GM23338 (cell line): ENCODE results near the gene PPM1L. TPM values are rescaled to one million over a fixed set of nuclear protein-coding genes. Genes with fewer than 3 reads are reported as not detected.

ENCODE experiments used
- ATAC-seq: fragments of 200-7000 bp; cut with Tn5 transposase; 3 replicates; pipeline ENCODE4 v1.9.1; 2020
- DNase-seq: peaks from one replicate; pipeline ENCODE4 v3.0.0-alpha.2; 2015; ENCODE audit warnings: low spot score
- H2AFZ ChIP-seq: fragments of 200-600 bp; sonication (generic); 2 replicates; pipeline ENCODE4 v1.8.0; 2016; ENCODE audit warnings: antibody characterized with exemption, mild to moderate bottlenecking, moderate library complexity
- H3F3A ChIP-seq: fragments of 200-600 bp; sonication (generic); replicated peaks from 2 replicates; pipeline ENCODE4 v1.8.0; 2017; ENCODE audit warnings: antibody characterized with exemption, mixed run types, low read depth
- H3K27ac ChIP-seq: fragments of 200-600 bp; sonication (generic); 2 replicates; pipeline ENCODE4 v1.6.1; 2016; ENCODE audit warnings: low read depth
- H3K27me3 ChIP-seq: fragments of 200-600 bp; sonication (generic); 2 replicates; pipeline ENCODE4 v1.8.0; 2016; ENCODE audit warnings: mild to moderate bottlenecking, mixed run types, moderate library complexity; ENCODE audit not compliant: insufficient read depth
- H3K36me3 ChIP-seq: fragments of 200-600 bp; sonication (generic); 2 replicates; pipeline ENCODE4 v1.8.0; 2016; ENCODE audit warnings: mild to moderate bottlenecking; ENCODE audit not compliant: insufficient read depth
- H3K4me1 ChIP-seq: fragments of 200-600 bp; sonication (generic); 2 replicates; pipeline ENCODE4 v1.8.0; 2016; ENCODE audit warnings: mild to moderate bottlenecking, moderate library complexity; ENCODE audit not compliant: insufficient read depth
- H3K4me2 ChIP-seq: fragments of 200-600 bp; sonication (generic); 2 replicates; pipeline ENCODE4 v1.7.1; 2017; ENCODE audit warnings: mixed run types
- H3K4me3 ChIP-seq: fragments of 200-600 bp; sonication (generic); 2 replicates; pipeline ENCODE4 v1.6.1; 2016; ENCODE audit warnings: mixed run types
- H3K79me2 ChIP-seq: fragments of 200-600 bp; sonication (generic); replicated peaks from 2 replicates; pipeline ENCODE4 v1.8.0; 2017; ENCODE audit warnings: mild to moderate bottlenecking; ENCODE audit not compliant: insufficient read depth
- H3K9me2 ChIP-seq: fragments of 200-600 bp; sonication (generic); 2 replicates; pipeline ENCODE4 v1.8.0; 2017; ENCODE audit not compliant: insufficient read depth
- H4K20me1 ChIP-seq: fragments of 200-600 bp; sonication (generic); replicated peaks from 2 replicates; pipeline ENCODE4 v1.8.0; 2017; ENCODE audit warnings: mild to moderate bottlenecking; ENCODE audit not compliant: insufficient read depth
- H3K27ac Mint-ChIP-seq: 2 replicates; pipeline ENCODE4 v1.8.0; 2020; ENCODE audit warnings: inconsistent platforms, mild to moderate bottlenecking, moderate library complexity, mixed read lengths
- H3K27me3 Mint-ChIP-seq: 3 replicates; pipeline ENCODE4 v1.8.0; 2022; ENCODE audit warnings: low read depth, mild to moderate bottlenecking, moderate library complexity, mixed read lengths, inconsistent platforms; ENCODE audit not compliant: insufficient read depth, poor library complexity
- H3K36me3 Mint-ChIP-seq: 3 replicates; pipeline ENCODE4 v1.8.0; 2021; ENCODE audit warnings: low read depth, mild to moderate bottlenecking, inconsistent platforms, moderate library complexity, mixed read lengths
- H3K4me1 Mint-ChIP-seq: 3 replicates; pipeline ENCODE4 v1.8.0; 2020; ENCODE audit warnings: mild to moderate bottlenecking, inconsistent platforms, mixed read lengths
- H3K4me3 Mint-ChIP-seq: 3 replicates; pipeline ENCODE4 v1.8.0; 2021; ENCODE audit warnings: moderate library complexity, mild to moderate bottlenecking, inconsistent platforms, mixed read lengths
- H3K9me3 Mint-ChIP-seq: 3 replicates; pipeline ENCODE4 v1.8.0; 2020; ENCODE audit warnings: moderate library complexity, mild to moderate bottlenecking, inconsistent platforms, mixed read lengths
- CTCF ChIP-seq, 2 experiments: fragments of 200-600 bp in 1 of 2; sonication (generic) in 1 of 2; conservative IDR thresholded peaks; 2 replicates each; pipeline versions ENCODE4 v1.5.1 to v1.6.1; 2016 to 2017; ENCODE audit warnings: antibody characterized with exemption in 2 of 2, low read depth in 2 of 2, mild to moderate bottlenecking in 2 of 2, moderate library complexity in 1 of 2
- NANOG ChIP-seq: IDR thresholded peaks from 2 replicates; pipeline ENCODE4 v1.6.1; 2016; ENCODE audit warnings: antibody characterized with exemption, borderline replicate concordance
- STAT1 ChIP-seq: IDR thresholded peaks from one replicate; pipeline ENCODE4 v1.6.1; 2016; ENCODE audit warnings: antibody characterized with exemption; ENCODE audit not compliant: unreplicated experiment
- ZNF331 ChIP-seq: fragments of 250-450 bp; sonication (Bioruptor Pico); IDR thresholded peaks from 2 replicates; pipeline ENCODE4 v1.5.0; 2020; ENCODE audit warnings: low read depth, mild to moderate bottlenecking, moderate library complexity
- polyA plus RNA-seq: library from polyadenylated mRNA; unstranded; fragments of >200 nt; fragmentation: Nextera tagmentation; extraction: Ambion mirVana; gene quantifications from 2 replicates; pipeline ENCODE4 v1.2.1, GENCODE V29; 2016
- total RNA-seq: library from RNA; depleted of rRNA; stranded (reverse); fragments of >200 nt; shearing (Covaris generic); gene quantifications from 2 replicates; pipeline ENCODE4 v1.2.3, GENCODE V29; 2014
- TF ChIP-seq, protein P1 (sequence below): fragments of 250-450 bp; sonication (Bioruptor Pico); IDR thresholded peaks from 2 replicates; pipeline ENCODE4 v1.5.0; 2020; ENCODE audit warnings: mild to moderate bottlenecking, moderate library complexity

Gene PPM1L
- total and polyA plus RNA-seq, 2 experiments from 2014 or later, result 3.9 to 26.4 TPM

DNA sequence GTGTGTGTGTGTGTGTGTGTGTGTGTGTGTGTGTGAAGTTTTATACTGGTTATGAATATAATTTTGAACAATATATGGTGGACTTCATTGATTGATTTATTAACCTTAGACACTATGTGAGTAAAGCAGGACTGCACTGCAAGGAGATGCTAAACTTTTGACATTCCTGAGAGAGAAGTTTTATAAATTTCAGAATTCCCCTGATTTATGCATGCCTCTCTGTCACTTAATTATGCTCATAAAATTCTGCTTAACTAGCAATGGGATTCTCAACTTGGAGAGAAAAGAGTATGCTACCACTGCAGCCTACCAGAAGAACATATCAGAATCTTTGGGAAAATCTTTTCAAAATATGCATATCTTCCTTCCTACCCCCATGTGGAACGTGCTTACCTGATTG, 204.5 kb downstream of the PPM1L start:
- no peaks in the 10 kb centered on the region for H3K27me3 ChIP-seq
- ATAC-seq (no peak), DNase-seq (no peak)
- Mint-ChIP-seq H3K27me3 (peaks cover 2% of the 10 kb centered on the region), H3K4me1 (peaks cover 7% of the 10 kb centered on the region; the same call in 2 of the 3 replicates), H3K36me3 (no peaks in the 10 kb centered on the region), H3K4me3 (no peak overlapping the region), H3K9me3 (no peaks in the 10 kb centered on the region), H3K27ac (no peak overlapping the region)
- H3F3A ChIP-seq, result no peaks in the 10 kb centered on the region
- no peak overlapping the region for H2AFZ ChIP-seq
- H3K4me3 ChIP-seq, result no peak overlapping the region
- TF ChIP-seq, protein P1, sequence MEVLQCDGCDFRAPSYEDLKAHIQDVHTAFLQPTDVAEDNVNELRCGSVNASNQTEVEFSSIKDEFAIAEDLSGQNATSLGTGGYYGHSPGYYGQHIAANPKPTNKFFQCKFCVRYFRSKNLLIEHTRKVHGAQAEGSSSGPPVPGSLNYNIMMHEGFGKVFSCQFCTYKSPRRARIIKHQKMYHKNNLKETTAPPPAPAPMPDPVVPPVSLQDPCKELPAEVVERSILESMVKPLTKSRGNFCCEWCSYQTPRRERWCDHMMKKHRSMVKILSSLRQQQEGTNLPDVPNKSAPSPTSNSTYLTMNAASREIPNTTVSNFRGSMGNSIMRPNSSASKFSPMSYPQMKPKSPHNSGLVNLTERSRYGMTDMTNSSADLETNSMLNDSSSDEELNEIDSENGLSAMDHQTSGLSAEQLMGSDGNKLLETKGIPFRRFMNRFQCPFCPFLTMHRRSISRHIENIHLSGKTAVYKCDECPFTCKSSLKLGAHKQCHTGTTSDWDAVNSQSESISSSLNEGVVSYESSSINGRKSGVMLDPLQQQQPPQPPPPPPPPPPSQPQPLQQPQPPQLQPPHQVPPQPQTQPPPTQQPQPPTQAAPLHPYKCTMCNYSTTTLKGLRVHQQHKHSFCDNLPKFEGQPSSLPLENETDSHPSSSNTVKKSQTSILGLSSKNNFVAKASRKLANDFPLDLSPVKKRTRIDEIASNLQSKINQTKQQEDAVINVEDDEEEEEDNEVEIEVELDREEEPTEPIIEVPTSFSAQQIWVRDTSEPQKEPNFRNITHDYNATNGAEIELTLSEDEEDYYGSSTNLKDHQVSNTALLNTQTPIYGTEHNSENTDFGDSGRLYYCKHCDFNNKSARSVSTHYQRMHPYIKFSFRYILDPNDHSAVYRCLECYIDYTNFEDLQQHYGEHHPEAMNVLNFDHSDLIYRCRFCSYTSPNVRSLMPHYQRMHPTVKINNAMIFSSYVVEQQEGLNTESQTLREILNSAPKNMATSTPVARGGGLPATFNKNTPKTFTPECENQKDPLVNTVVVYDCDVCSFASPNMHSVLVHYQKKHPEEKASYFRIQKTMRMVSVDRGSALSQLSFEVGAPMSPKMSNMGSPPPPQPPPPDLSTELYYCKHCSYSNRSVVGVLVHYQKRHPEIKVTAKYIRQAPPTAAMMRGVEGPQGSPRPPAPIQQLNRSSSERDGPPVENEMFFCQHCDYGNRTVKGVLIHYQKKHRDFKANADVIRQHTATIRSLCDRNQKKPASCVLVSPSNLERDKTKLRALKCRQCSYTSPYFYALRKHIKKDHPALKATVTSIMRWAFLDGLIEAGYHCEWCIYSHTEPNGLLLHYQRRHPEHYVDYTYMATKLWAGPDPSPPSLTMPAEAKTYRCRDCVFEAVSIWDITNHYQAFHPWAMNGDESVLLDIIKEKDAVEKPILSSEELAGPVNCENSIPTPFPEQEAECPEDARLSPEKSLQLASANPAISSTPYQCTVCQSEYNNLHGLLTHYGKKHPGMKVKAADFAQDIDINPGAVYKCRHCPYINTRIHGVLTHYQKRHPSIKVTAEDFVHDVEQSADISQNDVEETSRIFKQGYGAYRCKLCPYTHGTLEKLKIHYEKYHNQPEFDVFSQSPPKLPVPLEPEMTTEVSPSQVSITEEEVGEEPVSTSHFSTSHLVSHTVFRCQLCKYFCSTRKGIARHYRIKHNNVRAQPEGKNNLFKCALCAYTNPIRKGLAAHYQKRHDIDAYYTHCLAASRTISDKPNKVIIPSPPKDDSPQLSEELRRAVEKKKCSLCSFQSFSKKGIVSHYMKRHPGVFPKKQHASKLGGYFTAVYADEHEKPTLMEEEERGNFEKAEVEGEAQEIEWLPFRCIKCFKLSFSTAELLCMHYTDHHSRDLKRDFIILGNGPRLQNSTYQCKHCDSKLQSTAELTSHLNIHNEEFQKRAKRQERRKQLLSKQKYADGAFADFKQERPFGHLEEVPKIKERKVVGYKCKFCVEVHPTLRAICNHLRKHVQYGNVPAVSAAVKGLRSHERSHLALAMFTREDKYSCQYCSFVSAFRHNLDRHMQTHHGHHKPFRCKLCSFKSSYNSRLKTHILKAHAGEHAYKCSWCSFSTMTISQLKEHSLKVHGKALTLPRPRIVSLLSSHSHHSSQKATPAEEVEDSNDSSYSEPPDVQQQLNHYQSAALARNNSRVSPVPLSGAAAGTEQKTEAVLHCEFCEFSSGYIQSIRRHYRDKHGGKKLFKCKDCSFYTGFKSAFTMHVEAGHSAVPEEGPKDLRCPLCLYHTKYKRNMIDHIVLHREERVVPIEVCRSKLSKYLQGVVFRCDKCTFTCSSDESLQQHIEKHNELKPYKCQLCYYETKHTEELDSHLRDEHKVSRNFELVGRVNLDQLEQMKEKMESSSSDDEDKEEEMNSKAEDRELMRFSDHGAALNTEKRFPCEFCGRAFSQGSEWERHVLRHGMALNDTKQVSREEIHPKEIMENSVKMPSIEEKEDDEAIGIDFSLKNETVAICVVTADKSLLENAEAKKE, result no peak
- no peaks in the 10 kb centered on the region for H3K9me2 ChIP-seq
- no peak overlapping the region for H3K4me2 ChIP-seq
- H4K20me1 ChIP-seq, result no peaks in the 10 kb centered on the region; the same call in 1 of the 2 replicates
- no peaks in the 10 kb centered on the region for H3K36me3 ChIP-seq
- no peaks in the 10 kb centered on the region for H3K4me1 ChIP-seq
- H3K79me2 ChIP-seq, result no peaks in the 10 kb centered on the region
- no peak overlapping the region for H3K27ac ChIP-seq

- Histone ChIP-seq H3F3A (no peaks in the 10 kb centered on the region), H3K4me3 (no peak overlapping the region), H4K20me1 (no peaks in the 10 kb centered on the region), H3K79me2 (no peaks in the 10 kb centered on the region), H3K9me2 (no peaks in the 10 kb centered on the region; the same call in 1 of the 2 replicates), H2AFZ (no peak overlapping the region), H3K27ac (no peak overlapping the region), H3K4me1 (peaks cover 5% of the 10 kb centered on the region), H3K27me3 (no peaks in the 10 kb centered on the region), H3K36me3 (no peaks in the 10 kb centered on the region), H3K4me2 (no peak overlapping the region)
- no peaks in the 10 kb centered on the region for H3K9me3 Mint-ChIP-seq
- H3K27ac Mint-ChIP-seq, result no peak overlapping the region
- ATAC-seq (no peak), DNase-seq (no peak)
- H3K4me3 Mint-ChIP-seq, result no peak overlapping the region
- peaks cover 12% of the 10 kb centered on the region for H3K4me1 Mint-ChIP-seq
- peaks cover 4% of the 10 kb centered on the region; the same call in 2 of the 3 replicates for H3K36me3 Mint-ChIP-seq
- H3K27me3 Mint-ChIP-seq, result peaks cover 2% of the 10 kb centered on the region
- TF ChIP-seq ZNF331 (CRISPR knock-in tag), result no peak
- TF ChIP-seq NANOG, result no peak
- TF ChIP-seq CTCF (conservative IDR thresholded peaks at IDR 0.05; ENCODE audit: low read depth in 2 of 2), result no peak
- TF ChIP-seq STAT1, result no peak
Observed at GRCh38 chr3:160963949-160964348, 207.9 kb downstream of the PPM1L start.
